NCI-H1048 (cell line): Measurements from ENCODE around the gene GSTM4.
"Not testable (repeated sequence)": the region's sequence is repeated elsewhere in the genome, so short reads cannot be mapped to it uniquely, and the experiment has no call there.

Source experiments
- DNase-seq: peaks from one replicate; lab custom pipeline; 2025; lab: John Stamatoyannopoulos, UW

GSTM4 gene

DNA sequence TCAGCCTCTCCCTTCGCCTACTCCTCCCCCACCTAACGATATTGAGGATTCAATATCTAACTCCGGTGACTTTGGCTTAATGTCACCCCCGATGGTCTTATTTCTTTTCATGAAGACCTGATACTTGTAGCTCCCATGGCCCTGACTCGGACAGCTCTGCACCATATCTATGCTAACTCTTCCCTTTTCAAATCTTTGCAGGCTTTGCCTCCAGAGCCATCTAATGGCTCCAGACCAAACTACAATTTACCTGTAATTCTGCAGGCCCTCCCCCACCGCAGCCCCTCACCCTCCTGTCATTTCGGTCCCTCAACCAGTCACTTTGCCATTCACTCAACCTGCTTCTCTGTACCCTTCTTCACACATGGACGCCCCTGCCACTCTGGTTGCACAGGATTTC lies 48.3 kb downstream of the GSTM4 start:
- no peak for DNase-seq

- DNase-seq = no peak
Observed at GRCh38 chr1:109705411-109705810, 49.5 kb downstream of the GSTM4 start.

DNA sequence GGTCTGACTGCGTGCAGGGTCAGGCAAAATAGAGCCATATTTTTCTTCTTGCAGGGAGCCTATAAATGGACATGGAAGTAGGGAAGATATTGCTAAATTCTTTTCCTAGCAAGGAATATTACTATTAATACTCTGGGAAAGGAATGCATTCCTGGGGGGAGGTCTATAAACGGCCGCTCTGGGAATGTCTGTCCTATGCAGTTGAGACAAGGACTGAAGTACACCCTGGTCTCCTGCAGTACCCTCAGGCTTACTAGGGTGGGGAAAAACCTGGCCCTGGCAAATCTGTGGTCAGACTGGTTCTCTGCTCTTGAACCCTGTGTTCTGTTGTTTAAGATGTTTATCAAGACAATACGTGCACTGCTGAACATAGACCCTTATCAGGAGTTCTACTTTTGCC lies 53.0 kb downstream of the GSTM4 start:
- not testable (repeated sequence) for DNase-seq

DNA sequence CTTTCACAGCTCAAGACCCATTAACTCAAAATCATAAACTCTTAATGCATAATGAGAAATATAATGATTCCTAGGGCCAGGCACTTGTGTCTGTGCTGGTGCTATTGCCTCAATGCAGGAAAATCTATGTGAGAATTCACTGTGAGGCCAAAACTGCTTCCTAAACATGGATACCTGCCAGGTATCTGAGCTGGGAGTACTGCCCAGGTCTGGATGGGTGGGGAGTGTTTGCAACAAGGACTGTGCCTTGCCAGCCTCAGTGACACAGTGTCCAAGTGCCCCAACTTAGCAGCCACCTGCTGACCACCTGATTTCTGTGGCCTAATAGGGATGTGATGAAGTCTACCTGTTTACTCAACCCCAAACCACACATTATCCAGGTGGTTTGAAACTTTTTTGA lies 53.9 kb downstream of the GSTM4 start:
- DNase-seq = not testable (repeated sequence)
